ENCODE data around the gene DPPA3.

GRCh38 chr12:7709969-7710675 is 1.1 kb upstream of the DPPA3 start:
- TF ChIP-seq, protein P1, sequence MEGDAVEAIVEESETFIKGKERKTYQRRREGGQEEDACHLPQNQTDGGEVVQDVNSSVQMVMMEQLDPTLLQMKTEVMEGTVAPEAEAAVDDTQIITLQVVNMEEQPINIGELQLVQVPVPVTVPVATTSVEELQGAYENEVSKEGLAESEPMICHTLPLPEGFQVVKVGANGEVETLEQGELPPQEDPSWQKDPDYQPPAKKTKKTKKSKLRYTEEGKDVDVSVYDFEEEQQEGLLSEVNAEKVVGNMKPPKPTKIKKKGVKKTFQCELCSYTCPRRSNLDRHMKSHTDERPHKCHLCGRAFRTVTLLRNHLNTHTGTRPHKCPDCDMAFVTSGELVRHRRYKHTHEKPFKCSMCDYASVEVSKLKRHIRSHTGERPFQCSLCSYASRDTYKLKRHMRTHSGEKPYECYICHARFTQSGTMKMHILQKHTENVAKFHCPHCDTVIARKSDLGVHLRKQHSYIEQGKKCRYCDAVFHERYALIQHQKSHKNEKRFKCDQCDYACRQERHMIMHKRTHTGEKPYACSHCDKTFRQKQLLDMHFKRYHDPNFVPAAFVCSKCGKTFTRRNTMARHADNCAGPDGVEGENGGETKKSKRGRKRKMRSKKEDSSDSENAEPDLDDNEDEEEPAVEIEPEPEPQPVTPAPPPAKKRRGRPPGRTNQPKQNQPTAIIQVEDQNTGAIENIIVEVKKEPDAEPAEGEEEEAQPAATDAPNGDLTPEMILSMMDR (IDR thresholded peaks at IDR 0.05; ENCODE audit: insufficient read depth, low read depth, low read length), result no peak
- TF ChIP-seq EZH2 (IDR thresholded peaks at IDR 0.05; ENCODE audit: insufficient read depth, low read length), result no peak
